VCaP (cell line): ENCODE data around the gene TUB.
A peak's percentile ranks its signal among the peaks of the same experiment; 100 is the strongest.

Experiments used
- H3K27ac ChIP-seq: fragments of 450-650 bp; 2 replicates; pipeline ENCODE4 v1.5.1; 2017
- CTCF ChIP-seq: fragments of 450-650 bp; conservative IDR thresholded peaks from 2 replicates; pipeline ENCODE4 v1.5.1; 2017; ENCODE audit warnings: mild to moderate bottlenecking, moderate library complexity

TUB gene

GRCh38 chr11:8066036-8066910, 14.7 kb upstream of the TUB start:
- no peak for TF ChIP-seq CTCF
- no peak overlapping the region for H3K27ac ChIP-seq

GRCh38 chr11:8066911-8067455, 14.0 kb upstream of the TUB start:
- H3K27ac ChIP-seq, result no peak overlapping the region

GRCh38 chr11:8067567-8067928, 13.5 kb upstream of the TUB start:
- H3K27ac ChIP-seq, result peak overlapping the region; percentile 69; the same call in 1 of the 2 replicates

More at GRCh38 chr11:8066911-8067455, 14.0 kb upstream of the TUB start:
- no peak for TF ChIP-seq CTCF

GRCh38 chr11:8067929-8068575, 13.0 kb upstream of the TUB start:
- TF ChIP-seq CTCF, result no peak
- peak overlapping the region; percentile 69 for H3K27ac ChIP-seq

More at GRCh38 chr11:8067567-8067928, 13.5 kb upstream of the TUB start:
- no peak for TF ChIP-seq CTCF

GRCh38 chr11:8068605-8069221, 12.3 kb upstream of the TUB start:
- H3K27ac ChIP-seq, result peak overlapping the region; percentile 69
- no peak for TF ChIP-seq CTCF

- no peak for TF ChIP-seq CTCF
These were observed 11.2 kb upstream of the TUB start for GRCh38 chr11:8069771-8070170.

More at GRCh38 chr11:8069771-8070170, 11.2 kb upstream of the TUB start:
- peak overlapping the region; percentile 69 for H3K27ac ChIP-seq
